ENCODE results near the gene ABCA4.

GRCh38 chr1:94058766-94059165 is 62.2 kb downstream of the ABCA4 start:
- TF ChIP-seq, protein P1, sequence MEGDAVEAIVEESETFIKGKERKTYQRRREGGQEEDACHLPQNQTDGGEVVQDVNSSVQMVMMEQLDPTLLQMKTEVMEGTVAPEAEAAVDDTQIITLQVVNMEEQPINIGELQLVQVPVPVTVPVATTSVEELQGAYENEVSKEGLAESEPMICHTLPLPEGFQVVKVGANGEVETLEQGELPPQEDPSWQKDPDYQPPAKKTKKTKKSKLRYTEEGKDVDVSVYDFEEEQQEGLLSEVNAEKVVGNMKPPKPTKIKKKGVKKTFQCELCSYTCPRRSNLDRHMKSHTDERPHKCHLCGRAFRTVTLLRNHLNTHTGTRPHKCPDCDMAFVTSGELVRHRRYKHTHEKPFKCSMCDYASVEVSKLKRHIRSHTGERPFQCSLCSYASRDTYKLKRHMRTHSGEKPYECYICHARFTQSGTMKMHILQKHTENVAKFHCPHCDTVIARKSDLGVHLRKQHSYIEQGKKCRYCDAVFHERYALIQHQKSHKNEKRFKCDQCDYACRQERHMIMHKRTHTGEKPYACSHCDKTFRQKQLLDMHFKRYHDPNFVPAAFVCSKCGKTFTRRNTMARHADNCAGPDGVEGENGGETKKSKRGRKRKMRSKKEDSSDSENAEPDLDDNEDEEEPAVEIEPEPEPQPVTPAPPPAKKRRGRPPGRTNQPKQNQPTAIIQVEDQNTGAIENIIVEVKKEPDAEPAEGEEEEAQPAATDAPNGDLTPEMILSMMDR (IDR thresholded peaks at IDR 0.05): no peak
- TF ChIP-seq POLR2AphosphoS5 (IDR thresholded peaks at IDR 0.05): no peak
- no peak for TF ChIP-seq POLR2A (IDR thresholded peaks at IDR 0.05)

Data from stomach (tissue), 4 donors.